GM20431 (cell line): ENCODE data around the gene NOP53.

Experiments
- in situ Hi-C: fragments of 300-500 bp; cut with MseI, MboI; formaldehyde crosslinking; loops from one replicate; pipeline ENCODE4 v1.15.0; 2020; ENCODE audit warnings: low sequenced_read_pairs; ENCODE audit not compliant: unreplicated experiment

NOP53 gene

DNA sequence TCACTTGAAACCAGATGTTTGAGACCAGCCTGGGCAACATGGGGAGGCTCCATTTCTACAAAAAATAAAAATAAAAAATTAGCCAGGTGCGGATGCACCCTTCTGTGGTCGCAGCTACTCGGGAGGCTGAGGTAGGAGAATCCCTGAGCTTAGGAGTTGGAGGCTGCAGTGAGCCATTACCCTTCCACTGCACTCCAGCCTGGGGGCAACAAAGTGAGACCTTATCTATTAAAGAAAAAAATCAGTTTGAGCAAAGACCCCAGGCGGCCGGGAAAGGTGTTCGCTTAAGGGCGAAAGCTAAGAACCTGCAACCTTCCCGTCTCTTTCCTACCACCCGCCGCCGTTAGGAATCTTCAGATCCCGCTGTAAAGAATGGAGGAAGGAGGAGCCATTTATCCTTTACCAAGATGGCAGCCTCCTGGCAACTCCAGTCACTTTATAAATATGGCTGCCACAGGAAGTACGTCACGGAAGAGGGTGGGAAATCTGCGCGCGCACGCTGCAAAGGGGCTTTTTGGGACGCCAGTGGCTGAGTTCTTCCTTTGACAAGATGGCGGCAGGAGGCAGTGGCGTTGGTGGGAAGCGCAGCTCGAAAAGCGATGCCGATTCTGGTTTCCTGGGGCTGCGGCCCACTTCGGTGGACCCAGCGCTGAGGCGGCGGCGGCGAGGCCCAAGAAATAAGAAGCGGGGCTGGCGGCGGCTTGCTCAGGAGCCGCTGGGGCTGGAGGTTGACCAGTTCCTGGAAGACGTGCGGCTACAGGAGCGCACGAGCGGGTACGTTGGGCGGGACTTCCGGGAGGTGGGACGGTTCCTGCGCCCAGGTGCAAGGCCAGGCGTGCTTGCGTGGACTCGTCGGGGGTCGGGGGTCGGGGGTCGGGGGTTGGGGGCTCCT is at the start of gene NOP53:
Gene NOP53 (plus strand): TSS at position 537 of the 892 bp plus-strand sequence. CDS start 14 bp downstream, at position 551.
- in situ Hi-C loops, result no loop called here

DNA sequence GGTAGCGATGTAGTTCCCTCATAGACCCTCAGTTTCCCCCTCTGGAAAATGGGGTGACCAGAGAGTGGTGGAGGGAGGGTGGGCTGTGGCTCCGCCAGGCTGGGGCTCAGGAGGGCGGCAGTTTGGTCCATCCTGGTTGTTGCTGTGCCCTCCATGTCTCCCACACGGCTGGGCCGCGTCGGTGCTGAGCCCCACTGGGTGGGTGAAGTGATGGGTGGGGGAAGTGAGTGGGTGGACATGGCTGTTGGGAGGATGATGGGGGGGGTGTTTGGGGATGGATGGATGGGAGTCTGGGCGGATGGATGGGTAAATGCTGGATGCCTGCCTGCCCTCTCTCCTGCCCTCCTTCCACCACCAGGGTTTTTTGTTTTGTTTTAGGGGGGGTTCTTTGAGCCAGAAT is 48.7 kb upstream of the NOP53 start:
- in situ Hi-C loops, result no loop called here

DNA sequence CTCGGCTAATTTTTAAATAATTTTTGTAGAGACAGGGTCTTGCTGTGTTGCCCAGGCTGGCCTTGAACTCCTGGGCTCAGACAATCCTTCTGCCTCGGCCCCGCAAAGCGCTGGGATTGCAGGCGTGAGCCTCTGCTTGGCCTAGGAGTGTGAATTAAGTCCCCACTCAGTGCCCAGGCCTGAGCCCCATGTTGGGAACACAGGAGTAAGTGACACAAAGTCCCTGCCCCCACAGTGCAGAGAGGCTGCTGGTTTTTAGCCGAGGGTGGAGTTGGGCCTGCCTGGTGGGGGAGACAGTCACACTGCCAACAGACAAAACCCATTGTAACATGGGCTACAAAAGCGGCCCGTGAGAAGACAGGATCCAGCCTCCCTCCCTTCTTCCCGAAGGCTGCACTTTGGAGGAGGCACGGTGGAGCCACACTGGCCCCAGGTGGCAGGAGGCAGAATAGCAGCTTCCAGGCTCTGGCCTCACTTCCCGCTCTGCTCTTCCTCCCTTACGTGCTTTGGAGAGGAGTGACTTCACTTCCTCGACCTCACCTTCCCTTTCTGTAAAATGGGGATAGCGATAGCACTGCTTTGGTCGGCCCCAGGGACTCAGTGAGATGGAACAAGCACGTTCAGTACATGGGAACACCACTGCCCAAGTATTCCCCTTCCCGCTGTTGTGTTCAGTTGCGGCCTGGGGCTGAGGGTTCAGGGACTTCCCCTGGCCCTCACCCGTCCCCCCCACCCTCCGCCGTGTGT is 47.3 kb upstream of the NOP53 start:
- in situ Hi-C loops, result no loop called here

DNA sequence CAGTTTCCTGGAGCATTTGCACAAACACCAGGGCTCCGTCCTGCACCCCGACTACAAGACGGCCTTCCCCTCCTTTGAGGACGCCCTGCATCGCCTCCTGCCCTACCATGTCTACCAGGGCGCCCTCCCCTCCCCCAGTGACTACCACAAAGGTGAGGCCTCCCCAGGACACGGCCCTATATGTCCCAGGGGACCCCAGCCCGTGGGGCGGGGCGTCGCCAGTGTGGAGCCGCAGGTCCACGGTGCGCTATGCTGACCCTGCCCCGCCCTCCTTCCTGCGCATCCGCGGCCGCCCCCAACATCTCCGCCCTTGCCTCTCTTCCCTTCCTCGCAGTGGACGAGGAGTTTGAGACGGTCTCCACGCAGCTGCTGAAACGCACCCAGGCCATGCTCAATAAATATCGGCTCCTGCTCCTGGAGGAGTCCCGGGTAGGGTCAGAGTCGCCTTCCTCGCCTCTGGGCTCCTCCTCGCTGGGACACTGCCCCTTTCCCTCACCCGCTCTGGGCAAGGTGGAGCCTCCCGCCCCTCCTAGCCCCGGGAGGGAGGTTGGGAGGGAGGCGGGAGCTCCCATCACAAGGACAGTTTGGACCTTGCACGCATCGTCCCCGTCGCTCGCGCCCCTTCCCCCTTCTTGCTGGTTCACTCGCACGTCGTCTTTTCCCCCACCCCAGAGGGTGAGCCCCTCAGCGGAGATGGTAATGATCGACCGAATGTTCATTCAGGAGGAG is 46.6 kb upstream of the NOP53 start:
- in situ Hi-C loops, result no loop called here

DNA sequence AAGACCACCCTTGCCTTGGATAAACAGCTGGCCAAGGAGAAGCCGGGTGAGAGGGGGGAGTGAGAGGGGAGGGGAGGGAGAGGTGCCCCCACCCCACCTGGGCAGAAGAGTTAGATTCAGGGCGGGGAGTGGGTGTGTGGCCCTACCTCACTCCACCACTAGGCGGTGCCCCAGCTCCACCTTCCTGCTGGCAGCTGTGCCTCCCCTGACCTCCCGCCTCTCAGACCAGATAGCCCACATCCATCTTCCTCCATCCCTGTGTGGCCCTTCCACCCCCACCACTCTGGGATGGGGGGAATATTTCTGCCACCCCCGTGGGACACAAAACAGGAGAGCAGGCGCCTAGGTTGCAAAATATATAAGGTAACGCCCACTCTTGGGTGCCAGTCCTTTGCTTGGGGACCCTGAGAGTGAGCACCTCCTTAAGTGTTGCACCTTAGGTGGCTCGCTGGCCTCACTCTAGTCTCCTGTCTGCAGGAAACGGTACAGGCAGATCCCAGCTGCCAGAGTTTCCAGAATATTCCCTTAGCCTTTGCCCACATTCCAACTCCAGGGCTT is 45.9 kb upstream of the NOP53 start:
- in situ Hi-C loops, result no loop called here

DNA sequence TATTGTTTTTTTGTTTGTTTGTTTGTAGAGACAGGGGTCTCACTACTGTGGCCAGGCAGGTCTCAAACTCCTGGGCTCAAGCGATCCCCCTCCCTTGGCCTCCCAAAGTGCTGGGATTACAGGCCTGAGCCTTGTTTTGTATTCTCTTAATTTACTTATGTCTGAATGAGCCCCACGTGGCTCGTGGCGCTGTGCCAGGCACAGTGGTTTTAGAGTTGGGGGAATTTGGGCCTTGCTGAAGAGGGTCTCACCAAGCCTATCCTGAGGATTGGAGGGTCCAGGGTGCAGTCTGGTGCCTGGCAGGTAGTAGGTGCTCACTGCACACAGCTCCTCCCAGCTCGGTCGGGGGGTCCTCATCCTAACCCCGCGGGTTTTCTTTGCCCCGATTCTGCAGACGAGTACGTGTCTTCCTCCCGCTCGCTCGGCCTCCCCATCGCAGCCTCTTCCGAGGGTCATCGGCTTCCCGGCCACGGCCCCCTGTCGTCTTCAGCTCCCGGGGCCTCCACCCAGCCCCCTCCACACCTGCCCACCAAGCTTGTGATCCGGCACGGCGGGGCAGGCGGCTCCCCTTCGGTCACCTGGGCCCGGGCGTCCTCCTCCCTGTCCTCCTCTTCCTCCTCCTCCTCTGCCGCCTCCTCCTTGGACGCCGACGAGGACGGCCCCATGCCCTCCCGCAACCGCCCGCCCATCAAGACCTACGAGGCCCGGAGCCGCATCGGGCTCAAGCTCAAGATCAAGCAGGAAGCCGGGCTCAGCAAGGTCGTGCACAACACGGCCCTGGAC is 44.2 kb upstream of the NOP53 start:
- in situ Hi-C loops, result loop anchor here (10.0 to 25.0 kb wide), 2 partner anchors 266 to 414 kb away; no protein-coding TSS in a partner anchor

DNA sequence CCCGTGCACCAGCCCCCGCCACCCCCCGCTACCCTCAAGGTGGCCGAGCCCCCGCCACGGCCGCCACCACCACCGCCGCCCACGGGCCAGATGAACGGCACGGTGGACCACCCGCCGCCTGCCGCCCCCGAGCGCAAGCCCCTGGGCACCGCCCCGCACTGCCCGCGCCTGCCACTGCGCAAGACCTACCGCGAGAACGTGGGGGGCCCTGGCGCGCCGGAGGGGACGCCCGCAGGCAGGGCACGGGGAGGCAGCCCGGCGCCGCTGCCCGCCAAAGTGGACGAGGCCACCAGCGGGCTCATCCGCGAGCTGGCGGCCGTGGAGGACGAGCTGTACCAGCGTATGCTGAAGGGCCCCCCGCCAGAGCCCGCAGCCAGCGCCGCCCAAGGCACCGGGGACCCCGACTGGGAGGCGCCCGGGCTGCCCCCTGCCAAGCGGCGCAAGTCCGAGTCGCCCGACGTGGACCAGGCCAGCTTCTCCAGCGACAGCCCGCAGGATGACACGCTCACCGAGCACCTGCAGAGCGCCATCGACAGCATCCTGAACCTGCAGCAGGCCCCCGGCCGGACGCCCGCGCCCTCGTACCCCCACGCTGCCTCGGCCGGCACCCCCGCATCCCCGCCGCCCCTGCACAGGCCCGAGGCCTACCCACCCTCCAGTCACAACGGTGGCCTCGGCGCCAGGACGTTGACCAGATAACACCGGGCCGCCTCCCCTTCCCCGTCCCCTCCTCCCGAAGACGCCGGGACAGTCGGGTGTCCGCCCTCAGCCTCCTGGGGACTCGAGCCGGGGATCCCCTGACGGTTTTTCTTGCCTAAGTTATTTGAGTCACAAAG is 43.4 kb upstream of the NOP53 start:
- in situ Hi-C loops, result loop anchor here (10.0 to 25.0 kb wide), 2 partner anchors 267 to 415 kb away; no protein-coding TSS in a partner anchor

DNA sequence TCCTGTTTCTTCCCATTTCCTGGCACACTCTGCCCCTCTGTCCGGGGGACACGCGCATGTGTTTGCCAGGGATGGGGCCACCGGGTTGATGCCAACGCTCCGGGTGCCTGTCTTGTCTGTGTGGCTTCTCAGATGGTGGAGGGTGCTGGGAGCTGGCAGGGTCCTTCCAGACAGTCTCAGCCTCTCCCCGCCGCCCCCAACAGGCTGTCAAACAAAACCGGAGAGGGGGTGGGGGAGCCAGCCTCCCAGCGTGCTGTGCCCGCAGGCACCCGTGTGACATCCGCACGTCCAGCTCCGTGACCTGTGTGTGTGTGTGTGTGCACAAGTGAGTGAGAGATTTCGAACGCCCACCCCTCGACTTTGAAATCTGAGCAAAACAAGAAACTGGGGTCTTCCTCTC is 42.7 kb upstream of the NOP53 start:
- in situ Hi-C loops, result loop anchor here (10.0 to 25.0 kb wide), 2 partner anchors 268 to 415 kb away; no protein-coding TSS in a partner anchor

DNA sequence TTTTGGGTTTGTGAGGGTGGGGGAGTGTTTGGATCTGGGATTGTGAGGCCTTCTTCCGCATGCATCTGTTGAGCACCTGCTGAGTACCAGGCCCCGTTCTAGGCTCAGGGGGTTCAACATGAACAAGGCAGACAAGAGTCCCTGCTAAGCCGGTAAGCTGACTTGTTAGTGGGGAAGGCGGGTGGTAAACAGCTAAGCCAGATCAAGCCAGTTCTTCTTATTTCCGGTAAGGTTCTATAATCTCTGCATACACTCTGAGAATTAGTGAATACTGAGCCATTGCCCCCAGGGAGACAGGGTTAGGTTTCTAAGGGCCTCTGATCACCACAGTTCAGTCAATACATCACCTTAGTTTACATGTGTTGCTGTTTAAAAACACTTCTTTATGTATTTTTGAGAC is 42.0 kb upstream of the NOP53 start:
- in situ Hi-C loops, result loop anchor here (10.0 to 25.0 kb wide), 2 partner anchors 268 to 416 kb away; no protein-coding TSS in a partner anchor

DNA sequence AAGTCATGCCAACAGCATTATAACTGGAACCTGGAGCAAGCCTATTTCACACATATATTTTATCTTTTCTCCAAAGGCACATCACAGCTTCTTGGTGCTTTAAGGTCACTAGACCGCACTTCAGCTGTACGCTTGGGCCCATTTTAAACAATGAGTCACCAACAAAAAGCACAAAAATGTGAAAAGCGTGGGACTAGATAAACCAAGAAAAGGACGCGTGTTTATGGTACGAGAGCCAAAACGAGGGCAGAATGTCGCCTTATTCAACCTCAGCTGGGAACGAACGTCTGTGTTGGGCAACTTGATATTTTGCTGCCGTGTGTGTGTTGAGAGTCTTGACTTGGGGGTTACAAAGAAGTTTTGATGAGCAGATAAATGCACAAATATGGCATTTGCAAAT is 41.3 kb upstream of the NOP53 start:
- in situ Hi-C loops, result loop anchor here (10.0 to 25.0 kb wide), 2 partner anchors 269 to 417 kb away; no protein-coding TSS in a partner anchor

DNA sequence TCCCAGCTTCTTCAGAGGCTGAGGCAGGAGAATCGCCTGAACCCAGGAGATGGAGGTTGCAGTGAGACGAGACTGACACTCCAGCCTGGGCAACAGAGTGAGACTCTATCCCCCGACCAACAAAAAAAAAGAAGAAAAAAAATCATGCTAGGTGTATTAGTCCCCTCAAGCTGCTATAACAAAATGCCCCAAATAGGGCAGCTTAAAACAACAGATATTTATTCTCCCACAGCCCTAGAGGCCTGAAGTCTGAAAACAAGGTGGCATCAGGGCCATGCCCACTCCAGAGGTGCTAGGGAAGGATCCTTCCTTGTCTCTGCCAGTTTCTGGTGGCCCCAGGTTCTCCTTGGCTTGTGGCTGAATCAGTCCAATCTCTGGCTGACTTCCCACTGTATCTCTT is 40.7 kb upstream of the NOP53 start:
- in situ Hi-C loops, result loop anchor here (10.0 to 25.0 kb wide), 2 partner anchors 270 to 417 kb away; no protein-coding TSS in a partner anchor

DNA sequence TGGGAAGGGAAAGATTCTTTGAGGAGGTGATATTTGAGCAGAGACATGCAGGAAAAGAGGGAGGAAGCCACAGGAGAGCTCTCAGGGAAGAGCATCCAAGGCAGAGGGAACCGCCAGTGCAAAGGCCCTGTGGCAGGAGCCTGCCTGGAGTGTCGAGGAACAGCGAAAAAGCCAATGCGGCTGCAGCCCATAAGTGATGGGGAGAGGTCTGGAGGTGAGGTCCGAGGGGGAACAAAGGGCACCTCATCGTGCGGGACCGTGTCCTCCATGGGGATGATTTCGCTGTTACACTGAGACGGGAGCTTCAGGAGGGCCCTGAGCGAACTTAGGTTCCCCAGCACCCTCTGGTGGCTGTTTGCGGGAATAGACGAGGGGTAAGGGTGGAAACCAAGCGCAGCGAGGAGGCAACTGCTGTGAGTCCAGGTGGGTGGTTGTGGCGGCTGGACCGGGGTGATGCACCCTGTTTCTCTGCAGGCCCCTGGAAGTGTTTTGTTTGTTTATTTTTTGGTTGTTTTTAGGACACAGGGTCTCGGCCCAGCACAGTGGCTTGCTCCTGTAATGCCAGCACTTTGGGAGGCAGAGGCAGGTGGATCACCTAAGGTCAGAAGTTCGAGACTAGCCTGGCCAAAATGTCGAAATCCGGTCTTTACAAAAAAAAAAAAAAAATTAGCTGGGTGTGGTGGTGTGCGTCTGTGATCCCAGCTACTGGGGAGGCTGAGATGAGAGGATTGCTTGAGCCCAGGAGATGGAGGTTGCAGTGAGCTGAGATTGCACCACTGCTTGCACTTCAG is 38.0 kb upstream of the NOP53 start:
- in situ Hi-C loops, result loop anchor here (10.0 to 25.0 kb wide), 2 partner anchors 273 to 420 kb away; no protein-coding TSS in a partner anchor

DNA sequence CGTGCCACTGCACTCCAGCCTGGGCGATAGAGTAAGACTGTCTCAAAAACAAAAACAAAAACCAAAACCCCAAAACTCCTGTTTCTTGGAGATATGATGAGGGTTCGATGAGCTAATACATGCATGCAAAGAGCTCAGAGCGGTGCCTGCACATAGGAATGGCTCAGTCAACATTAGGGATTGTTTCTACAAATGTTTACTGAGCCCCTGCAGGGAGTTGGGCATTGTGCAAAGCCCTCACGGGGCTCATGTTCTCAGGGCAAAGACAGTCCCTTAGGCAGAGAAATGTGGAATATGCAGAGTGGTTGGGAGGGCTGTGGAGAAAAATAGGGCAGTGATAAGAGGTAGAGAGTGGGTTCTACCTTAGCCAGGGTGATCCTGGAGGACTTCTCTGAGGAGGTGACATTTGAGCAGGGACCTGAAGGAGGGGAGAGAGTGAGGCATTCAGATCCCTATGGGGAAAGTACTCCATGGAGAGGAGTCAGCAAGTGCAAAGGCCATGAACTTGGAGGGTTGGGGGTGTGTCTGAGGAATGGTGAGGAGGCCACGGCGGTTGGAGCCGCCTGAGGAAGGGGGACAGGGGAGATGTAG is 33.6 kb upstream of the NOP53 start:
- in situ Hi-C loops, result loop anchor here (25.0 kb wide), 1 partner anchor 424 kb away; no protein-coding TSS in a partner anchor

DNA sequence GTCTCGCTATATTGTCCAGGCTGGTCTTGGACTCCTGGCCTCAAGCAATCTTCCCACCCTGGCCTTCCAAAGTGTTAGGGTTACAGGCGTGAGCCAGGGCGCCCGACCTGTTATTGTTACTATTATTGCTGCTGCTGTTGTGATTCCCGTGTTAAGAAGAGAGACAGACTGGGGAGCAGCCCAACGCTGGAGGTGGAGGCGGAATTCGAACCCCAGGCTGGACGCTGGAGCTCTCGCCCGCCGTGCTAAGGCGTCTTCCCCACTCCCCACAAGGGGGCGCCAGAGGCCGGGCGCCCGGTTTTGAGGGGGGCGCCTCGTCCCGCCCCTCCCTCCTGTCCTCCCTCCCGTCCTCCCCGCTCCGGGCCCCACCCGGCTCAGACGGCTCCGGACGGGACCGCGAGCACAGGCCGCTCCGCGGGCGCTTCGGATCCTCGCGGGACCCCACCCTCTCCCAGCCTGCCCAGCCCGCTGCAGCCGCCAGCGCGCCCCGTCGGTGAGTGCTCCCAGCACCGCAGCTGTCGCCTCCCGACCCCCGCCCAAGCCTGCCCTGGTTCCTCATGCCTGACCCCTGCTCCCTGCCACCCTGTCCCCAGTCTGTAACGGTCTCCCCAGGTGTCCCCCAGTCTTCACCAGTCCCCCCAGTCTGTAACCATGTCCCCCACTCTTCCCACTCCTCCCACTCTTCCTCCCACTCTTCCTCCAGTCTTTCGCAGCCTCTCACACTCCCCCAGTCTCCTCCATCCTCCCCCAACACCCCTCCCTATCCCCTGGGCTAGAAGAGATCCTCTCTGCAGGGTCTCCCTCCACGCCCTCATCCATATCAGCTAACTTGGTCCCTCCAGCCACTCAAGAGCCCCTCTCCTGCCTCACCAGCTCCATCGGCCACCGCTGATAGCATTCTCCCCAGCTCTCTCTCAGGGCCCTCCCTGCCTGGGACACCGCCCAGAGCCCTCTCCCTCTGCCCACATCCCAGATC is 32.0 kb upstream of the NOP53 start, which contains the start of gene EHD2:
Gene EHD2 (plus strand): TSS at position 377 of the 976 bp plus-strand sequence. CDS start 3,191 bp downstream, outside the sequence.
- in situ Hi-C loops, result loop anchor here (25.0 kb wide), 1 partner anchor 426 kb away; no protein-coding TSS in a partner anchor

DNA sequence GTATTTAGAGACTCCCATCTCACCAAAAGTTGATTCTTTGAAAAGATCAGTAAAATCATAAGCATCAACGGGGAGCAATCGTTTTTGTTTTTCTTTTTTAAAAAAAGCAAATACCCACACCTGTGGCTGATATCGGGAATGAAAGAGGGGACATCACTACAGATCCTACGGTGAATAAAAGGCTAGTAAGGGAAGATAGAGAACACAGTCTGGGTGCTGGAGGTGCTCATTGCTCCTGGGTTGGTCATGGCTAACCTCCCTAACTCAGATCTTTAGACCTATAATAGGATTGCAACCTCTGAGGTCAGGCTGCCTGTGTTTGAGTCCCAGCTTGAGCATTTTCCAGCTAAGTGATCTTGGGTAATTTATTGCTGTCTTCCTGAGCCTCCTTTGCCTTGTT is 31.0 kb upstream of the NOP53 start:
- in situ Hi-C loops, result loop anchor here (25.0 kb wide), 1 partner anchor 427 kb away; no protein-coding TSS in a partner anchor
